GM18502 (cell line): ENCODE data around the gene MCF2L.

Source experiments
- ATAC-seq: cut with Tn5 transposase; IDR thresholded peaks from one replicate; pipeline ENCODE4 v1.9.1; 2021; ENCODE audit warnings: mild to moderate bottlenecking; ENCODE audit not compliant: unreplicated experiment, poor library complexity

The MCF2L gene

GRCh38 chr13:113137691-113138298 lies 168.8 kb downstream of the MCF2L start:
- no peak for ATAC-seq

GRCh38 chr13:113138792-113139551 lies 170.0 kb downstream of the MCF2L start:
- no peak for ATAC-seq

DNA sequence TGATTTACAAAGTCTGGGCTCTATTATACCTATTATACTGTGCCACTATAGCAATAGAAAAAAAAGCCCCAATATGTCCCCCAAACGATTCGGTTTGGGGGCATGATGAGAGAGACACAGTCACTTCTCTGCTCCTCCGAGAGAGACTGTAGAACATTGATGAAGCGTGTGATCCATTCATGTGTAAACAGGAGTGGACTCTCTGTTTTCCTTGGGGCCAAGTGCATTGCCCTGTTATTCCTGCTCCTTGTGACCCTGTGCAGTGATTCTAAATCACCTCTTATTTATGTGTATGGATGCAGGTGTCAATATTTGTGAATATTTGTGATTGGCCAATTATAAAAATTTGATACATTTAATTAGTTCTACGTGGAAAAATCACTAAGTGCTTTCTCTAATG lies 170.6 kb downstream of the MCF2L start:
- ATAC-seq, result no peak

- ATAC-seq, result no peak
These were observed 171.9 kb downstream of the MCF2L start for GRCh38 chr13:113140677-113141600.

DNA sequence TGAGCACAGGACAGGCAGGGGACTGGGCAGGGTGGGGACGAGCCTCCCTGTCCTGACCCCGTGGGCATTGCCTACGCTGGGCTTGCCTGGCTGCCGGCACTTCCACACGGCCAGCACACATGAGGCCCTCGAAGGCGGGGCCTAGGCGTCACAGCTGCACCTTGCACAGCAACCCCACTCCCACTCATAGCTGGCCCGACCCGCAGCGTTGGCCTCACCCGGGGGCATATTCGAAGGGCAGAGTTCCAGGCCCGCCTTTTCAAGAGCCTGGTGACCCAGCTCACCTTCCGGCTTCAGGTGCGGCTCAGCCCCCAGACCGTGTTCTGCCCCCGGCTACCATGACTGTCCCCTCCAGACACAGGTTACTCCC lies 172.6 kb downstream of the MCF2L start:
- ATAC-seq, result no peak

- ATAC-seq, result no peak
These were observed 173.9 kb downstream of the MCF2L start for GRCh38 chr13:113142876-113143275.

DNA sequence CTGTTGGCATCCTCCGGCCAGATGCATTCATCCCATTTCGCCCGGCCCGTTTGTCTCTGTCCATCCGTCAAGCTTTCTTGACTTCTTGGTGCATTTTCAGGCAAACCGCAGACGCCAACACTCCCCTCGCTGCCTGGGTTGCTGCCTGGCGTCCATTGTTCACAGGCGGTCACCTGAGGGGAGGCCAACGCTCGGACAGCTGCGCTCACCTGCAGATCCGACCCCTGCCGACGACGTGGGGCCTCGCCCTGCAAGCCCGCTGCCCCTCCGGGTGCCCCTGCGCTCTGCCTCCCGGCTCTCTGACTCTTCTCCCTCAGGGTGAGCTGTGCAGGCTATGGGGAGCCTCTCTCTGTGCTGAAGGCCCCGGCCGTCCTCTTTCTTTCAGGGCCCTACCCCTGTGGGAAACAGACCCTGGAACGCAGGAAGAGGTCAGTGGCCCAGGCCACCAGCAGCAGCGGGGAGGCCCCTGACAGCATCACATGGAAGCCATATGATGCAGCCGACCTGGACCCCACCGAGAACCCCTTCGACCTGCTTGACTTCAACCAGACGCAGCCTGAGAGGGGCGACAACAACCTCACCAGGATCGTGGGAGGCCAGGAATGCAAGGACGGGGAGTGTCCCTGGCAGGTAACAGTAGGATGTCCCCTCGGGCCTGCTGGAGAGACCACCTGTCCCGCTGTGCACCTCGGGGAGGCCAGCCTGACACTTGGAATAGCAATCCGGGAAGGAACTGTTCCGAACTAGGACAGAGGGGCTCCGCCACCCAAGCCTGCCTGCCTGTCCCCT lies 174.6 kb downstream of the MCF2L start:
- no peak for ATAC-seq

DNA sequence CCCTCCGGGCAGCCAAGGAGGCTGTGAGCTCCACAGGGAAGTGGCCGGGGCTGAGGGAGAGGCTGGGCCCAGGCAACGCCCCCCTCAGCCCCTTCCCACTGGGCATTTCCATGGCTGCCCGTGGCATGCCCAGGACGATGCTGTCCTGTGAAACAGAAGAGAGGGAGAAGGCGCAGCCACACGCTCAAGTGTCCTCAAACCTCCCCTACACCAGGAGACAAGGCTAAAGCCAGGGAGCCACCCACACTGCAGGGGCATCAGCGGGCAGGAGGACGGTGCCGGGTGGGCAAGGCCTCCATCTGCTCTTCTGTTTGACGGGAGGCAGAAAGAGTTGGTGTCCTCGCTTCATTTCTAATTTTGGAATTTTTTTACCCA lies 175.2 kb downstream of the MCF2L start:
- ATAC-seq, result no peak

DNA sequence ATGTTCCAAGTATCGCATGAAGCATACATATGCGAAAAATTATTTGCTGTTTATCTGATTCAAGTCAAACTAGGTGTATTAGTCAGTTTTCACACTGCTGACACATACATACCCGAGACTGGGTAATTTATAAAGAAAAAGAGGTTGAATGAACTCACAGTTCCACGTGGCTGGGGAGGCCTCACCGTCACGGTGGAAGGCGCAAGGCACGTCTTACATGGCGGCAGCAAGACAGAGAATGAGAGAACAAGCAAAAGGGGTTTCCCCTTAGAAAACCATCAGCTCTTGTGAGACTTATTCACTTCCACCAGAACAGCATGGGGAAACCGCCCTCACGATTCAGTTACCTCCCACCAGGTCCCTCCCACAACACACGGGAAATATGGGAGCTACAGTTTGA lies 176.5 kb downstream of the MCF2L start:
- ATAC-seq, result no peak

DNA sequence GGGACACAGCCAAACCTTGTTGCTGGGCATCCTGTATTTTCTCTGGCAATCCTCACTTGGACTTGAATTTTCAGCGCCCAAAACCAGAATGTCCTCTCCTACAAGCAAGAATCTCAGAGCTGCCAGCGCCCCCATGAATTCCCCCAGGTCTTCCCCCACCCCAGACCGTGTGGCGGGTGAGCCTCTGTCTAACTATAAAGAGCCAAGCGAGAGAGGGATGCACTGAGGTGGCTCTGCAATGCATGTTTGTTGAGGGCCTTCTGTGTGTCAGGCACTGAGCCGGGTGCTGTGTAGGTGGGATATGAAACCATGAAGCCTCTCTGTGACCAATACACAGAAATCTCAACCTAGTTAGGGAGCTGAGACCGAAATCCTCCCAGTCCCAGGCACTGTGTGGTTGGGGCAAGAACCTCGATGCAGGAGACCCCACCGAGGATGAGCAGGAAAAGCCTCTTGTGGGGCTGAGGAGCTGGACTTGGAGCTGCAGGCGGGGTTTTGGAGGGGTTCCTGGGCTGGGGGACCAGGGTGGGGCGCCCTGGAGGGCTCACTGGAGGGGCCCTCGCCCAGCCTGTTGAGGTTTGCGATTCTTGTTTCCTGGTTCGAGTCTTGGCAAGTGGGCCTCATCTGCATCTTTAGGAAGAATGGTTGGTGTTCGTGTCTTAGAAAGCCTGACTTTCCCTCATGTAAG lies 177.0 kb downstream of the MCF2L start:
- no peak for ATAC-seq

DNA sequence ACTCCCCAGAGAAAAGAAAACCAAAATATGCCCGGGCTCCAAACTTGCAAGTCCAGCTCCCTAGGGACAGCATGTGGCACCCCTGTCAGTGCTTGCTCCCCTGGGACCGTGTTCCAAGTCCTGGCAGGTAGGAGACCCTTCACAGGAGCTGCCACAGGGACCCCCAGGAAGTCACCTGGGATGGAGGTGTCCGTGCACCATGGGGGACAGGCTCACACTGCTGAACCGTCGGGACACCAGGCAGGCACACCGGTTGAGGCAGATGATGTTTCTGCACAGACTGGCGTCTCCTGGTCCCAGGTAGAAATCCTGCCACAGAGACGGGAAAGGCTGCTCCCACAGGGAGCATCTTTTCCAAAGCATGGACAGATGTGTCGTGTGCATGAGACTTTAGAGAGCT lies 177.7 kb downstream of the MCF2L start:
- ATAC-seq, result no peak

GRCh38 chr13:113147206-113147605 lies 178.2 kb downstream of the MCF2L start:
- no peak for ATAC-seq

DNA sequence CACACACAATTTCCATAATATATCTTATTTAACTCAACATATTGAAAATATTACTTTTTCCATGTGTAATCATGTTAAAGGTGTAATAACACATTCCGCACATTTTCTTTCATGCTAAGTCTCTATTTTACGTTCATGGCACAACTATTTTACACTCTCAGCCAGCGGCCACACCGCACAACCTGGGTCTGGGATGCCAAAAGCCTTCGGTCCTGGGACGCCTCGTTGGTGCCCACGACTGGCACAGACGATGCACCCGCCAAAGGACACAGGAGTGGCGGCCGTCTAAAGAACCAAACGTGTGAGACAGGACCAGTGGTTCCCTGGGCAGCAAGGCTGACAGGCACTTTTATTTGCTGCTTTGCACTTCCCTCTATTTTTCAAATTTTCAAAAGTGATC lies 179.4 kb downstream of the MCF2L start:
- ATAC-seq, result no peak

- ATAC-seq, result no peak
These were observed 180.0 kb downstream of the MCF2L start for GRCh38 chr13:113148940-113149503.
